Inflammatory macrophage treated with lipopolysaccharide for 1 hour (primary cell): ENCODE data around the gene PDGFC.

ENCODE experiments used
- DNase-seq, 2 donors: peaks; one replicate each; pipeline ENCODE4 v3.0.0-alpha.2; 2020 to 2022

PDGFC gene

DNA sequence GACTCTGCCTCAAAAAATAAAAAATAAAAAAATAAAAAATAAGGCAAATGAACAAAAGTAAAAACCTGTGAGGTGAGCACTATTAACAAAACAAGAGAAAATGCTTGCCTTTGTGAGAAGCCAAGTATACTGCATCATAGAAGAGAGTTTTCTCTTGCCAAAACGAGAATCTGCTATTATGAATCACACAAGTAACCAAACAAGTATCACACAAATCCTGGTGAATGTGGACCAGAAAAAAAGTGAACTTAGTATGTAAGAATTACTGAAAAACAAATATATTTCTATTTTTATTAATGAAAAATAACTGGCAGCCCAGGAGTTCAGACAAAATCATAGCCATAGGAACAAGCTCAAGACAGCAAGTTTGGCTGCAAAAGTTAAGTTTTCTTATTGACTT, 193.5 kb downstream of the PDGFC start:
- no peak for DNase-seq

DNA sequence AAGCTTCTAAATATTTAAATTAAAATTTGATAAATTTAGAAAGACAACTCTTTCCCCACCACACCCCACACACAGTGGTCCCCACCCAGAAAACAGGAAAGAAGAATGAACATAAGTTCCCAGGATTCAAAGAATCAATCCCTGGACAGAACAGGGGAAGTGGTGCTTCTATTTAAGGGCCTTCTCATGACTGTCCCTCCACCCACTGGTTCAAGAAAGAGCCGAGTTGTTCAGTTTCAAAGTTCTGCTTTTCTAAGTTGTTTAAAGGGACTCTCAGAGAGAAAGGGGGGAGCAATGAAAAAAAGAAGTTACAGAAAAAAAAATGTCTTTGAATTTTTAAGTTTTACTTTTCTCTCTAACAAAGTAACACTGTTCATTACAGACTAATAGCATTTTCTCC, 195.8 kb downstream of the PDGFC start:
- DNase-seq, result peak; percentile 81 to 89

DNA sequence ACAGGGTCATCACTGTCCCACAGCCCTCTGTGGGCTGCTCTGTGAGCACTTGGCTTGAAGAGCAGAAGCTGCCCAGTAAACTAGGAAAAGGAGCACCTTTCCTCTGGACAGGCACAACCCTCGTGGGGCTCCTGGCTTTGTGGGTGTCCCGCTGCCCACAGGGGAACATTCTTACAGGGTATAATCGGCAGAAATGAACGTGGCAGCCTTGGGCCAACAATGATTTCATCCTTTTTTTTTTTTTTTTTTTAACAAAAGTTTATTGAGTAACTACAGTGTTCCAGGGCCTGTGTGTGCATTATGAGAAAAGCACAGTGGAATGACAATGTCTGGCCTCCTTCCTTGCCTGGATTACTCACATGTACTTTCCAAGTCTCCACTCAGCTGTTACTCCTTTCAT, 197.2 kb downstream of the PDGFC start:
- peak; percentile 58 to 77 for DNase-seq

DNA sequence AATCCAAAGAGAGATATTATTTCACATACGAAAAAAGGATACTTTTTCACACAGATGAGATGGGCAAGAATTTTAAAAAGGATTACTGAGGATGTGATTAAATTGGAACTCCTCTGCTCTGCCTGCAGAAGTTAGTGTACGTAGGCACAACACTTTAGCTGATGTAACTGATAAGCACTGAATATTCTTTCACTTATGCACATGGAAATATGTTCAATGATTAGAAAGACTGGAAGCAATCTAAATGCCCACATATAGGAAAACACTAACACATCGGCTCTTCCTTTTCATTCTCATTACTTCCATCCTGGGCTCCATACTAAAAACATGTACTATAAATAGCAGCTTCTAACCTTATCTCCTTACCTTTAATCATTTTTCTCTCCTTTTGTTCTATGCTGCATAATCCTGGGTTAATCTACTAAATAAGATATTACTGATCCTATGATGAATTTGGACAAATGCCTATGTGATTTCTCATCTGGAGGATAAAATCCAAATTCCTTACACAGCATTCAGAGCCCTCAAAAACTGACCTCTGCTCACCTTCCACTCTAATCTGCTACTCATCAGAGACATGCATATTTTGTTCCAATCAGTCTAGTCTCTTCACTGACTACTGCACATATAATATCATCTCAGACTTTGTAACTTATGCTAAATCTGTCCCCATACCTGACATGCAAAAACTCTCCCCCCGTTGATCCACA, 197.8 kb downstream of the PDGFC start:
- no peak for DNase-seq

DNA sequence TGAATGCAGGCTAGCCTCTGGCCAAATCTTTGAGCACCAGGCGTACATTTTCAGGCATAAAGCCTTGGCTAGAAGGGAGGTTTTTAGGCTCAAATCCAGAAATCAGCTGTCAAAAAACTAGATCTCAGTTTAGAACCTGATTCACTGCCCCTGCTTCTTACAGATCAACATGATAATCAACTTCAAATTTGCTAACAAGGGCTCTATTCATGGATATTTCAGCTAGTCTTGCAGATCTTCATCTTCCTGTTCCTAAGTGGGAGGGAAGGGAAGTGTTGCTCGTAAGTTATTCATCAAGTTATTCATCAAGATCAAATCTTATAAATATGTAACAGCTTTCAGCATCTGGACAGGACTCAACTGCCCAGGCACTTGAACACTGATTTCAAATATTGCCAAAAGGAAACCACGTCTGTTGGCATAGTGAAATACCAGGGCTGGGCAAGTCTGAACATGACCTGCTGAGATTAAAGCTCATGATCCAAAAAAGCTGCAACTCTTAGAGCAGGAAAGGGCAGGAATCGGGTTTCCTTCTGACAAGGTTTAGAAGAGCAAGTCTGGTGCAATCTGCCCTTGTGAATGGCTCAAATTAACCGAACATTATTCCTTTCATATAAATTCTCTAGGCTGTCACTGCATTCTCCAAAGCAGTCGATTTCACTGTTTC, 200.3 kb downstream of the PDGFC start:
- DNase-seq, result peak in 1 of 2 donors; percentile 29

- no peak for DNase-seq
Measured at GRCh38 chr4:156770140-156770539, 201.5 kb downstream of the PDGFC start.

DNA sequence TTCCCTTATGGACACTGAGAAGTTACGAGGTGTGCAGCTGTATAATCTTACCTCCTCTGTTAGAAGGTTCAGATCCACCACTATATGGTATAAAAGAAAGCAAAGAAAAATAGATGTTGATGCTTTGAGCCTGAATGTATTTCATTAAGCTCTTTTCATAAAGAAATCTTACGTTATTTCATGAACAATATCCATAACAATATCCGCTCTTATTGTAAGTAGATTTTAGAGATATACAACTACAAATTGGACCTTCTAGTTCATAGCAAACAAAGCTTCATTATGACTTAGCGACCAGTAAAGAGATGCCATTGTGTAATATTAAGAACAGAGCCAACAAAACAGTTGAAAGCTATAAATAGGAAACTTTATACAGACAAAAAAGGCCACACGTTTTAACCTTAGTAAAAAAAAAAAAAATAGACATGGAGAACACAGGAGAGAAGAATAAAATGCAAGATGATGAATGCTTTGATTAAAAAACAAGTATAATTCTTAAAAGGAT, 203.6 kb downstream of the PDGFC start:
- no peak for DNase-seq

GRCh38 chr4:156766846-156767245, 204.8 kb downstream of the PDGFC start:
- no peak for DNase-seq

GRCh38 chr4:156765277-156765676, 206.3 kb downstream of the PDGFC start:
- DNase-seq, result no peak

- no peak for DNase-seq
Measured at GRCh38 chr4:156764846-156765245, 206.8 kb downstream of the PDGFC start.

DNA sequence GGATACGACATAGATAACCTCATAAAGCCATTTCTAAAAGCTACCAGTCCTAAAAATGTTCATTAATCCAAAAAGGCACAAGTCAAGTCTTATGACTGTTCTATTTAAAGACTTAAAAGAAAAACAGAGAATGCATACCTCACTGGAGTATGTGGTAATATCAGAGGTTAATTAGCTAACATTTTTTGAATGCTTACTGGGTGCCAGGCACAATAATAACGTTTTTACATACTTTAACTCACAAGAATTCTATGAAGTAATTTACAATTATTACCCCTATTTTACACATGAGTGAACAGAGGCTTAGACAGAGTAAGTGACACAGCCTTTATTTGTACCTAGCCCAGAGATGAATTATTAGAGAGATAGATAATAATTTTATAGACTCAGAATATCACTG, 207.5 kb downstream of the PDGFC start:
- DNase-seq, result no peak

DNA sequence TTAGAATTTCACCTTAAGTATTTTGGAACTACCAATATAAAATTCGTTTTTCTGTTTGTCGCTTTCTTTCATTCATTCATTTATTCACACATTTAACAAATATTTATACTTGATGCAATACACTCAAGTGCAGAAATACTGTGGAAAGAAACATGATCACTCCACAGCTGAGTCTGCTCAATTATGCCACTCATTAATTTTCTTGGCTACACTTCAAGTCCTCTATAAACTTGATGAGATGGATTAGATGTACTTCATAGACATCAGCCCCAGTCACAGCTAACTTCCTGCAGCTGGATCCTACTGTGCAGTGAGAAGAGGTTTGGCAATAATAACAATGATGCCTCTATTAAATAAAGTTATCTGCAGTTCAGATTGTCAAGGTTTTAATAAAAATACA, 208.1 kb downstream of the PDGFC start:
- no peak for DNase-seq

DNA sequence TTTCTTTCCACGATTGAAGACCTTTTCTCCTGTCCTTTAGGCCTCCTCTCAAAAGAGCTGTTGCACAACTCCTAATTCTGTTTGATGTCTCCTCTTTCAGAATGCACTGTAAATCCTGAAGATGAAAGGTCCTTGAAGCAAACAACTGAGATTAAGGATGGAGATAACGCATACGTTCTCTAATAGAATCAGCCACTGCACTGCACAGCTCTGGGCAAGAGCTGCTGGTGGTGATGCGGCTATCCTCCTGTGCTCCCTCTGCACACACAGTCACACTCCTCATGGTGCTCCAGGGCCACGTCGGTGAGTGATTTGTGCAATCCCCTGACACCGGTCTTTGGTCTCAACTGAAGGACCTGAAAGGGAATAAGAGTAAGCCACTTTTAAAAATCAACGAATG, 208.7 kb downstream of the PDGFC start:
- no peak for DNase-seq

DNA sequence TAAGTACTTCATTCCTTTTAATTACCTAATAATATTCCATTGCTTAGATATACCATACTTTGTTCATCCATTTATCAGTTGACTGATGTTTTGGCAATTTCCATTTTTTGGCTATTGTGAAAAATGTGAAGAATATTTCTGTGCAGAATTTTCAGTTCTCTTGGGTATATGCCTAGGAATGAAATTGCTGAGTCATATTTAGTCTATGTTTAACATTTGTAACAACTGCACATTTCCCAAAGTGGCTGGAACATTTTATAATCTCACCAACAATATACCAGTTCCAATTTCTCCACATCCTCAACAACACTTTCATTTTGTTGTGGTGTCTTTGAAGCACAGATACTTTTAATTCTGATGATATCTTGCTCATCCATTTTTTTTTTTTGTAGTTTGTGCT, 215.5 kb downstream of the PDGFC start:
- DNase-seq, result no peak

DNA sequence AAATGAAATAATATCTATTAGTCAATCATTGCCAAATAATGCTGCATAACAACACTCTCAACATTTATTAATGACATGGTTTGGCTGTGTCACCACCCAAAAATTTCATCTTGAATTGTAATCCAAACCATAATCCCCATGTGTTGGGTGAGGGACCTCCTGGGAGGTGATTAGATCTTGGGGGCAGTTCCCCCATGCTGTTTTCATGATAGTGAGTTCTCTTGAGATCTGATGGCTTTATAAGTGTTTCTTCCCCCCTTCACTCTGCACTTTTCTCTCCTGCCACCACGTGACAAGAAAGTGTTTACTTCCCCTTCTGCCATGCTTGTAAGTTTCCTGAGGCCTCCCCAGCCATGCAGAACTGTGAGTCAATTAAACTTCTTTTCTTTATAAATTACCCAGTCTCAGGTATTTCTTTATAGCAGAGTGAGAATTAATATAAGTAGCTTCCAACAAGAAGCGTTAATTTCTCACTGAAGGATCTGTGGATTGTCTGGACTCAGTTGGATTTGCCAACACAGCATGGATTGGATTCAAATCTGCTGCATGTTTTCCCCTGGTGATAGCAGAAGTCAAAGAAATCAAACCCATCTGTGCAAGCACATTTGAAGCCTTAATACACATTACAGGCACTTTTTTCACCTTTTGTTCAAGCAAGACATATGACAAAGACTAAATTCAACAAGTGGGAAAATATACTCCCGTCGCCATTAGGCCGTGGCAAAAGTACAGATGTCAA, 216.6 kb downstream of the PDGFC start:
- DNase-seq, result no peak

- no peak for DNase-seq
Measured at GRCh38 chr4:156751486-156751885, 220.1 kb downstream of the PDGFC start.

DNA sequence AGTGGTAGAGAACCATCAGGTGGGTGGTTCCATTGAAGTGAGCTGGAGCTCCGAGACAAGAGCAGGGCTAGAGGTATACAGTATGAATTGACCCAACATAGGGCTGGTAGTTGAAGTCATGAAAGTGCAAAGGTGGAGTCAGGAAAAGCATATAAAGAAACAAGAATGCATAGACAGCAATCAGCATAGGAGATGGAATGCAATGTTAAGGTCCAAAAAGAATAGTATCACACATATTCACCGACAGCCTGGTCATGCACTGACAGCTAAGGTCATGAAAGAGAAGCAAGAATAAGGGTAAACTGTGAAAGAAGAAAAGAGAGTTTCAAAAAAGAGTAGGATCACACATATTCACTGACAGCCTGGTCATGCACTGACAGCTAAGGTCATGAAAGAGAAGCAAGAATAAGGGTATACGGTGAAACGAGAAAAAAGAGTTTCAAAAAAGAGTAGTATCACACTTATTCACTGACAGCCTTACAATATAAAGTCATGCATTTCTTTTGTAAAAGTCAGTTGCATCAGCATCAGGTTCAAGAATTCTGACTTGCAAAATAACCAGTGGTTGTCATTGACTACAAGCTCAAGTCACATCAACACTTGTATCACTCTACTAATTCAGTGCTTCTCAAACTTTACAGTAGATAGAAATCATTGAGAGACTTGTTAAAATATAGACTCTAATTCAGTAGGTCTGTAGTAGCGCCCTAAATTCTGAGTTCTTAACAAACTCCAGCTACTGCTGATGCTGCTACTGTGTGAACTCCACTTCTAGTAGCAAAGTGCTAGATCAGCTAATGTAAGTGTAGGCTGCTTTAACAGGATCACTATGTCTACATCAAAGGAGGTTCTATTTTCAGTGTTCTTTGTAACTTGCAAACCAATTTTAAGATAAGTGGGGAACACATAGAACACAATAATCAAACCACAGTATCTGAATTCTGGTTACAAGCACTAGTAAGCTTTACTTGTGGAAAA, 221.9 kb downstream of the PDGFC start:
- DNase-seq, result no peak

DNA sequence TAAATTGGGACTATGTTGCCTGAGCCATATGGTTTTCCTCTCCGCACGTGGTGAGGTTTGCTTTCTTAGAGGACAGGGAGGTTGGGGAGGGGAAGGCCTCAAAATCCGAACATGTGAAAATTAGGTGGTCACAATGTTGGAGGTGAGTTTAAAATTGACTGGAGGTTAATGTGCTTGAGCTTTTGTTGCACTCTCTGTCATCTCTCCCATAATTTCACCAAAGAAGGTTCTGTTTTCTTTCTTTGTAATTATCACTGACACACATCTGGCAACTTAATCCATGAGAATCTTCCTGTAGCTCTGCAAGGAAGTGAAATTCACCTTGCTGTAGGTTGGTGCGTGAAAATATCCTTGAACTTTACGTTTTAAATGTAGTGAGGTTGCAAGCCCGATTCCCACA, 225.5 kb downstream of the PDGFC start:
- no peak for DNase-seq

DNA sequence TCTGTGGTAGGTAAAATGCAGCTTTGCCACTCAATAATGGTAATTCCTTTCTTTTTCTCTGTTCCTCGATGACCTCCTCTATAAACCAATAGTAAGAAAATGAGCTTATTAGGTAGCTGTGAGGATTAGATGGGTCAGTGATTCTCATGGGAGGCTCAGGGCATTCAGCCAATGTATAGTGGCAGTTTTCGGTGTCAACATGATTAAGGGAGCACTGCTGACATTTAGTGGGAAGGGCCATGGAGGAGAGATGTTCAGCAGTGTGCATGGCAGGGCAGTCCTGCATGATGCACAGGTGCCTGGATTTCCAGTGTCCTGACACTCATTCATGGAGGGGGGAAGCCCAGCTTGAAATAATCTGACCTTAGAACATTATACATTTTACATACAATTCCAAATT, 232.8 kb downstream of the PDGFC start:
- no peak for DNase-seq

GRCh38 chr4:156734965-156735895, 236.4 kb downstream of the PDGFC start:
- DNase-seq, result no peak

DNA sequence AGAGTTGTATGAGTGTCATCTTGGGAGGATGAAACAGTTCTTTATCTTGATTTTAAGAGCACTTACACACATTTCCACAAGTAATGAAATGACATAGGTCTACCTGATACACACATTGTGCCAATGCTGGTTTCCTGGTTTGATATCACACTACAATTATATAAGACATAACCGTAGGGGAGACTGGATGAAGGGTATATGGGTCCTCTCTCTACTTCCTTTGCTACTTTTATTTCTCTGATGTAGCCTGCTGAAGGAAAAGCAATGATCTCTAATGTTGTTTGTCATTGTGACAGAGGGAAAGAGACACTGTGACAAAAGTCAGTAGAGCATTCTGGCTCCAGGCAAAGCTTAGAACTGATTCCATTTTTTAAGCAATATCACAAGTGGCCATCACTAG, 238.0 kb downstream of the PDGFC start:
- no peak for DNase-seq

GRCh38 chr4:156732634-156733033, 239.0 kb downstream of the PDGFC start:
- no peak for DNase-seq
